Activated T-cell treated with anti-CD3 and anti-CD28 coated beads, Interleukin-2, amount 50 U/mL, for 1 hour (primary cell): ENCODE measurements around the gene WFS1.
A peak's percentile ranks its signal among the peaks of the same experiment; 100 is the strongest.

ENCODE experiments used
- DNase-seq: peaks from one replicate; pipeline ENCODE4 v3.0.0-alpha.2; 2020

Gene WFS1

GRCh38 chr4:6235901-6236640, 33.6 kb upstream of the WFS1 start:
- DNase-seq = no peak

DNA sequence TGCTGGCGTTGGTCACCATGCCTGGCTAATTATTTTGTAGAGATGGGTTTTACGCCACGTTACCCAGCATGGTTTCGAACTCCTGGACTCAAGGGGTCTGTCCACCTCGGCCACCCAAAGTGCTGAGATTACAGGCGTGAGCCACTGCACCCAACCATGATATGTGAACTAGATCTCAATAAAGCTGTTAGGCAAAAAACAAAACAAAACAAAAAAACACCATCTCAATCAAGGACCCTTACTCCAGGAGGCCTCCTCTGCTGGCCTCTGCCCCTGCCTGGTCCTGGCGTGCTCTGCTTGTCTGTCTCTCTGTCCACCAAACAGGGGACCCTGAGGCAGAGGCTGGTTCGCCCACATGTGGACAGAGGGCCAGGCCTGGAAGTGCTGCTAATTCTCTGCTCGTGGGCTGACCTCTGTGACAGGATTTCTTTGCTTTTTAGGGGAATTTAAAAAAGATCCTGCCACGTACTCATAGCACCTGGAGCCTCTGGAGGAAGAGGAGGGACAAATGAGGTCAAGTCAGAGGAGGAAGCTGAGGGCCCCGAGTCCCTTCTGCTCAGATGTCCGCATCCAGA, 32.7 kb upstream of the WFS1 start:
- DNase-seq = no peak

DNA sequence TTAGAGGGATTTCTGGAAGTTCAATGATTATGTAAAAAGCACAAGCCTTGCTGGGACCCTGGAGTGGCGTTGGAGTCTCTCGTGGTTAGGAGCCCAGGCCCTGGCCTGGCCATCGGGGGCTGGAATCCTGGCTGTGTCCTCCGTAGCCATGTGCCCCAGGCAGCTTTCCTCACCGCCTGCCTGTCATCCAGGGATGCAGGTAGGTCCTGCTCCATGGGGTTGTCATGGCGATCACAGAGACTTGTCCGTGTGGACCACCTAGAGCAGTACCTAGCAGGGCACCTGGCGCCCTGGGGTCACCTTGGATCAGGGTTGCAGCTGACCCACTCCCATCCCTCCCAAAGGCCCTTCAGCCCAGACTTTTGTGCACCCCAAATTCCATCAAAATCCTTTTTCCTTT, 30.2 kb upstream of the WFS1 start:
- DNase-seq = peak; percentile 10

- DNase-seq = peak; percentile 2
Measured at GRCh38 chr4:6239968-6240367, 29.7 kb upstream of the WFS1 start.

DNA sequence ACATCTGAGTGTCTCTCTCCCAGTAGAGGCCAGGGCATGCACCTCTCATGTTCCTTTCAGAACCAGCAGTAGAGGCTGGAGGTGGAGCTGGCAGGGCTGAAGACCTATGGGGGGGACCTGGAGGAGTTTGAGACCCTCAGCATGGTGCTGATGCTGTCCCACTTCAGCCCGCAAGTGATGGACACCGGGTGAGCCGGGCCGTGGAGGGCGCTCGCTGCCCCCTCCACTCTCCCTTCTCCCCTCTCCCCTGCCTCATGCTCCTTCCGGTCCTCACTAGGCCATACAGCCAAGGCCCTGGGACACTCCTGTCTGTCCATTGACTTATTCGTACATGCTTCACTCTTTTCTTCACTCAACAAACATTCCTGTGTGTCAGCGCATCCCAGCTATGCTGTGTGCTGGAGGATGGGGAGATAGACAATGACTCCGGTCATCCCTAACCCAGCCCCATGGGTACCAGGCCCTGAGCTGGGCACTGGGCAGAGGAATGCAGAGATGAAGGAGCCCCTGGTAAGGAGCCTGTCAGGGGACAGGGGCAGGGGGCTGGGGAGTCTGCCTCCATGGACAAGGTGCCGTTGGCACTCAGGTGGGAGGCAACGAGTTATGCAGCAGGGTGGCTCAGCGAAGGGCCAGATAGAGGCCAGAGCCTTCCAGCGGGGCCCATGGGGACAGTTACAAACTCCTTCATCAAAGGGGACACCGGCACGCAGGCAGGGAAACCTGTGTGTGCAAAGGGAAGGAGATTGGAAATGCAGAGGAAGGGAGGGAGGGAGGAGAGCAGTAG, 28.4 kb upstream of the WFS1 start:
- DNase-seq = peak; percentile 10

- DNase-seq = no peak
Measured at GRCh38 chr4:6242271-6243029, 27.2 kb upstream of the WFS1 start.

DNA sequence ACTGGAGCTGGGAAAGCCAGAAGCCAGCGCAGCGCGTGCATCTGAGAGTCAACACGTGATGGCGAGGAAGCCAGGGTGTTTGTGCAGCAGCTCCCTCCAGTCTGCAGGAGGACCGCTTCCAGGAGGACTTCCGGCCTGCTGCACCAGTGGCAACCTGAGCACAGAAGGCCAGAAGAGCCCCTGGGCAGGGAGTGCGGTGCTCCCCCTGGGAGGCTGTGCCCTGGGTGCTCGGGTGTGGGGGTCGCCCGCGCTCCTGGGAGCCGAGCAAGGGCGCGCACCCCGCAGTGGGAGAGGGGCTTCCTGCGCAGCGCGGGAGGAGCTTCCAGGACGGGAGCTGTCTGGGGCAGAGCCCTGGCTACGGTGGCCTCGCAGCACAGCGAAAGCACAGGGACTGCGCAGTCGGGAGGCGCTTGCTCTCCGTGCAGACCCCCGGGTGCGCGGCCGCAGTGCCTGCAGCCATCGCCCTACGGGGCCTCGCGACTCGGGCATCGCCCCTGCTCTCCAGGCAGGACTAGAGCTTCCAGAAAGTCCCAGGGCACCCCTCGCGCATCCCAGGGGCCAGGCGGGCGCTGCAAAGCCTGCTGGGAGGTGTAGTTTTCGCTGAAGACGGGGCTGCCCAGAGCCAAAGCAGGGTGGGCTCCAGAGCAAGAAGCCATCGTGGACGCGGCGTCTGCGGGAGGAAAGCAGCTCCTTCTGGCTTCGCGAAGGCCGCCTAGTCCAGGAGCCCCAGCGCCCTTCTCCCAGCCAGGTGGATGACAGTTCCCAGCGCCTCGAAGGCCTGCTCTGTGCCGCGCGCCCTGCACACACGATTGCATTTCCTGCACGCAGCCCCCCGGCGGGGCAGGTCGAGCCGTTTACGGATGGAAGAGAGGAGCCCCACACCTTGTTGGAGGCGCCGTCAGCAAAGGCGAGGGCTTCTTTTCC, 24.1 kb upstream of the WFS1 start:
- DNase-seq = no peak

DNA sequence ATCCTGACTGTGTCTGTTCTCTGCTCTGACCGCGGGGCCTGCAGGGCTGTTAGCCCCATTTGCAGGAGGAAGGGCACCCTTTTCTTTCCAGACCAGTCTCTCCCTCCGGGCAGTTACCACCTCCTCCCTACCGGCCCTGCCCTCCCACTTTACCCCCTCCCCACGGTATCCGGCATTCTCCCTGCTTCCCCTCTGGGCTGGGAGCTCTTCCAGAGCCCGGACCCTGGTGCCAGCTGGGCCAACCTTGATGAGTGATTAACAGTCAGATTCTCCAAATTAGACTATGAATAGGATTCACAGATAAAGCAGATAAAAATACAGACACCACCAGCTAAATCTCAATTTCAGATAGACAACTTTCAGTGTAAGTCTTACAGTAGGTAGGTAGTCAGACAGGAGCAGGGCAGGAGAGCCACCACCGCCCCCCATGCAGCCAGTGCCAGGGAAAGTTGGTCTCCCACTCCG, 23.4 kb upstream of the WFS1 start:
- DNase-seq = no peak

DNA sequence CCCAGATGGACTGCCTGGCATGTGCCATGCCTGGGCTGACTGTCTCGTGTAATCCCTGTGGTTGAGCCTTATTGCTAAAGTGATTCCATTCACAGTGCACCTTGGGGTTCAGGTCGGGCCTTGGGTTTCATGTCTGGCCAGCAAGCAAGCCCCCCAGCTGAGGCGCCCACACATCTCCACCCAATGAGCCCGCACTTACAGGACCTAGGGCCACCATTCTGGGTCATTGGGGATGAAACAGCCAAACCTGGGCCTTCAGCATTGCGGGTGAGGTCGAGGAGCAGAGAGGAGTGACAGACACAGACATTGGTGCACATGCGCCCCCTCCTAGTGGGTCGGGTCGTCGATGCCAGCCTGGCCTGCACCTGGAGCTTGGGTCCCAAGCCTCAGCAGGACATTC, 21.3 kb upstream of the WFS1 start:
- no peak for DNase-seq

DNA sequence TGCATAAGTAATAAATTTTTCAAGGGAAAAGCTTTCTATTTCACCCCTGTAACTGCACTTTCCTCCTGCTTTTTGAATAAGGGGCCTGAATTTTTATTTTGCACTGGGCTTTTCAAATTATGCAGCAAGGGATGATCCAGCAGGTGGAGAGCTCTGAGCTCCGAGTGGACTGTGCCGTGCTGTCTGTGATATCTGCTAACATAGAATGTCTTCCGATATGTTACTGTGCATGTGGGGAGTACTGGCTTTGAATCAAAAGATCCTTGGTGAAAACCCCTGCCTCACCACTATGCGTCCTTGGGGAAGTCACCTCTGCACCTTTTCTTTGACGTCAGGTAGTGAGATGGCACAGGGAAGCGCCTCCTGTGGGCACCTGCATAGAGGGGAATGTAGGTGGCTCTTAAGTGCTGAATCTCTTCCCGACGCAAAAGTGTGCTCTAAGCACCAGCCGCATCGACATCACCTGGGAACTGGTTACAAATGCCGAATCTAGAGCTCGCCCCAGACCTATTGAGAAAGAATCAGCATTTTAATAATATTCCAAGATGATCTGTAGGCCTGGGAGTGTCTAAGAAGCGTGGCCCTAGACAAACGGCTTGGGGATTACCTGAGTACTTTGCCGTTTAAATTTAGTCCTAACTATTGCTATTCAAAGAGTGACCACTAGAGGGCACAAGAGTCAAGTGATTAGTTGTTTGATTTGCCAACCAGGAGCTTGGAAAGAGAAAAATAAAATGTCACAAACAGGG, 19.2 kb upstream of the WFS1 start:
- DNase-seq = peak; percentile 30

GRCh38 chr4:6250984-6251295, 18.7 kb upstream of the WFS1 start:
- no peak for DNase-seq

DNA sequence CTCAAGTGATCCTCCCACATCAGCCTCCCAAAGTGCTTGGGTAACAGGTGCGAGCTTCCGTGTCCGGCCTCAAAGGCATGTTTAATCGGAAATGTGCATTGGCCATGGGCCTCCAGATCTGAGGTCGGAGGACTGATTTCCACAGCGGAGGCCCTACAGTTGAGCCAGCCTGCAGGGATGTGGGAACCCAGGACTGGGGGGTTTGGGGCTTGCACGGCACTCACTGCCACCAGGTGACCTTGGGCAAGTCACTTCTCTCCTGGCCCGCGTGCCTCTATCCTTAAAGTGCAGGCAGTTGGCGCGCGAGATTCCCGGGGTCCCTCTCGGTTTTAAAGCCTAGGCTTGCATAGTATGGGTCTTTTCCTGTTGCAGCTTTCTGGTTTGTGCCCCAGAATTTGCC, 18.3 kb upstream of the WFS1 start:
- DNase-seq = no peak

DNA sequence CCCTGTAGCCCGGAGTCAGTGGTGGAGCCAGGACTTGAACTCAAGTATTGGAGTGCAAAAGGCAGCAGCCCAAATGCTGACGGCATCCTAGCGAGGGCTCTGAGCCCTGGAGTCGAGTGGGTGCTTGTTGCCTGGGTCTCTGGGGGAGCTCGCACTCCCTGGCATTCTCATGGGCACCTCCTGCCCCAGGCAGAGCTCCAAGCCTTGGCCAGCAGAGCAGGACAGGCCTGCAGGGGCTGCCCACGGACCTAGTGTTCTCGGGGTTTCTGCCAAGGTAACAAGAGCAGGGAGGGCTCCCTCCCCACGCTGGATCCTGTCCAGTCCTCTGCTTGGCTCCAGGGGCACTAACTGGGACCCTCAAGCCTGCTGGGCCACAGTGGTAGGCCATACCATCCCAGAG, 17.6 kb upstream of the WFS1 start:
- DNase-seq = no peak

DNA sequence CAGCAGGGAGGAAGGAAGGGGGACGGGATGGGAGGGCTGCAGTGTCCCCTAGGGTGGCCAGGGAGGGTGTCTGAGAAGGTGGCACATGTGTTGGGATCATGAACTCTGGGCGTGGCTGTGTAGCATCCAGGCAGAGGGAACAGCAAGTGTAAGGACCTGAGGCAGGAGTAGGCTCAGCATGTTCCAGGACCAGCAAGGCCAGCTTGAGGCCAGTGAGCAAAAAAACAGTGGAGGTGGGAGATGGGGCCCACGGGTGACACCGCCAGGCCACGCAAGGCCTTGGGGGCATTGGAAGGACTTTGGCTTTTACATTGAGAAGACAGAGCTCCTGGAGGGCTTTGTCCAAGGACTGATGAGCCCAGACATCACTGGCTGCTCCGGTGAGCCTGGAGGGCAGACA, 16.5 kb upstream of the WFS1 start:
- DNase-seq = no peak

- DNase-seq = no peak
Measured at GRCh38 chr4:6253961-6254360, 15.7 kb upstream of the WFS1 start.

DNA sequence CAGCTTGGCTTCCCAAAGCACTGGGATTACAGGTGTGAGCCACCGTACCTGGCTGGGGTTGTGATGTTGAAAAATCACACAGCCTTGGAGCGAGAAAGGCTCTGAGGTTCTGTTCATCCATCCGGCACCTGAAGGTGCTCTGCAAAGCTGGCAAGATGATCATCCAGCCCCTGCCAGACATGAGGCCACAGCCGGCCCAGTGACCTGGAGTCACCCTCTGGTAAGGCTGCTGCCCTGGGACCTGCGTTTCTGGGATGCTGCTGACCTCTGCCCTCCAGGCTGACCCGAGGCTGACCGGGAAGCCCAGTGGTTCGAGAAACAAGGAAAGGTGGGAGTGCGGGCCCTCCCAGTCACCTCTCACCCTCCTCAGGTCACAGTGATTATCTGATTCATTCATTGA, 13.5 kb upstream of the WFS1 start:
- DNase-seq = no peak

- DNase-seq = no peak
Measured at GRCh38 chr4:6257247-6258025, 12.2 kb upstream of the WFS1 start.

- no peak for DNase-seq
Measured at GRCh38 chr4:6258026-6258360, 11.7 kb upstream of the WFS1 start.

DNA sequence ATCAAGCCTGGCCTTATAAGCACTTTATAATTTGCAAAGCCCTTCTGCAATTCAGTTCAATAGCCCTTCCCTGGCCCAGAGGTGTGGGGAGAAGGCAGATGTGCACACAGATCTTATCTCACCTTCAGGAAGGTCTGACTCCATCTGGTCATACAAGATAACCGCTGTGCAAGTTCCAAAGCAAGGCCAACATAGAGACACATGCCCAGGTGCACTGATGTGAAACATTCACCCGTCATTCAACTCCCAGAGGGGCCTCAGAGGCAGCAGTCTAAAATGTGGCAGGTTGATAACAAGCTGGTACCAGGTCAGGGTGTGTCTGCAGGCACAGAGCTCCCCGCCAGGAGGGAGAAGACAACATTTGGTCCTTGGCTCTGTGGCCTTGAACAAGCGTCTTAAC, 10.9 kb upstream of the WFS1 start:
- DNase-seq = no peak

DNA sequence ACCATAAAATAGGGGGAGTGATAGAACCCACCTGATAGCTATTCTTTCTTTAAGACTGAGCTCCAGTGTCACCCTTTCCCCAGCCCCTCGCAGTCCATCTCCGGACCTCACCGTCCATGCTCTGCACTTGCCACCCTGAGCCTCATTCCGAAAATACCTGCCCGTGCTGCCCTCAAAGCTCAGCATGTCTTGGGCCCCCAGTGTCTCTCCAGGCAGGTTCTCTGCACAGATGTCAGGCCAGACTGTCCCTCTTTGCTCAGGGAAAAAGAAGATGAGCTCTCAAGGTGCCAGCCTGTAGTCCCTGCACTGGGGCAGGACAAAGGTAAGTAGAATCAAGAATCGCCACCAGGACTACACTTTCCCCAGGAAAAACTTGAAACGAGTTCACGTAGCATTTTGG, 9.8 kb upstream of the WFS1 start:
- DNase-seq = no peak

DNA sequence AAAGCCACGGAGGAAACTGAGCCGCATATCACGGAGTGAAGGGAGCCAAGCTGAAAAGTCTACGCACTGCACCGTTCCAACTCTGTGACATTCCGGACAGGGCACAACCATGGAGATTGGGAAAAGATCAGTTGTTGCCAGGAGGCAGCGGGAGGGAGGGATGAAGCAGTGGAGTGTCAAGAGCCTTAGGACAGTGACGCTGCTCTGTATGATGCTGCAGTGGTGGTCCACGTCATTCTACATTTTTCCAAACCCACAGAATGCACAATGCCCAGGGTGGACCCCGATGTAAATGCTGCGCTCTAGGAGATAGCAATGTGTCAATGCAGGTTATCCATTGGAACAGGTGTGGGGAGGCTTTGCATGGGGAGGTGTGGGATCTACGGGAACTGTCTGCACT, 7.5 kb upstream of the WFS1 start:
- no peak for DNase-seq
